HG02759 (cell line): Measurements from ENCODE around the gene RFX2.
A peak's percentile ranks its signal among the peaks of the same experiment; 100 is the strongest.
"Not testable (repeated sequence)": the region's sequence is repeated elsewhere in the genome, so short reads cannot be mapped to it uniquely, and the experiment has no call there.

Experiments
- ATAC-seq: cut with Tn5 transposase; IDR thresholded peaks from one replicate; pipeline ENCODE4 v1.9.1; 2021; ENCODE audit warnings: mild to moderate bottlenecking, moderate library complexity; ENCODE audit not compliant: unreplicated experiment

The RFX2 gene

GRCh38 chr19:5993648-5994358, 116.5 kb downstream of the RFX2 start:
- no peak for ATAC-seq

GRCh38 chr19:5993201-5993600, 117.1 kb downstream of the RFX2 start:
- ATAC-seq: no peak

- ATAC-seq: no peak
Observed at GRCh38 chr19:5992756-5993155, 117.5 kb downstream of the RFX2 start.

- ATAC-seq: no peak
Observed at GRCh38 chr19:5991244-5991838, 119.0 kb downstream of the RFX2 start.

GRCh38 chr19:5990289-5990797, 120.0 kb downstream of the RFX2 start:
- ATAC-seq: no peak

GRCh38 chr19:5989388-5990074, 120.8 kb downstream of the RFX2 start:
- no peak for ATAC-seq

- ATAC-seq: no peak
Observed at GRCh38 chr19:5988517-5989387, 121.5 kb downstream of the RFX2 start.

GRCh38 chr19:5987077-5987818, 123.1 kb downstream of the RFX2 start:
- ATAC-seq: no peak

- ATAC-seq: not testable (repeated sequence)
Observed at GRCh38 chr19:5985837-5986236, 124.5 kb downstream of the RFX2 start.

GRCh38 chr19:5985098-5985783, 125.1 kb downstream of the RFX2 start:
- ATAC-seq: no peak

- no peak for ATAC-seq
Observed at GRCh38 chr19:5984600-5984999, 125.7 kb downstream of the RFX2 start.

- ATAC-seq: no peak
Observed at GRCh38 chr19:5983367-5983955, 126.8 kb downstream of the RFX2 start.

GRCh38 chr19:5978606-5979552, 131.4 kb downstream of the RFX2 start:
- no peak for ATAC-seq

- ATAC-seq: peak; percentile 94
Observed at GRCh38 chr19:5977785-5978605, 132.3 kb downstream of the RFX2 start, which contains the start of gene RANBP3. Gene RANBP3 (minus strand): TSS chr19:5978140. CDS start chr19:5978082, 58 bp downstream.

- ATAC-seq: peak; percentile 12
Observed at GRCh38 chr19:5977222-5977784, 133.0 kb downstream of the RFX2 start.

- ATAC-seq: no peak
Observed at GRCh38 chr19:5976768-5977167, 133.5 kb downstream of the RFX2 start.

- no peak for ATAC-seq
Observed at GRCh38 chr19:5975388-5975728, 134.9 kb downstream of the RFX2 start.
